NOMO-1 (cell line): ENCODE results near the gene SMO.
A peak's percentile ranks its signal among the peaks of the same experiment; 100 is the strongest.
"Not testable (repeated sequence)": the region's sequence is repeated elsewhere in the genome, so short reads cannot be mapped to it uniquely, and the experiment has no call there.

Experiments used
- DNase-seq, 2 experiments: peaks; one replicate each; lab custom pipeline; 2025; ENCODE audit not compliant: unreplicated experiment in 2 of 2; lab: John Stamatoyannopoulos, UW

SMO gene

DNA sequence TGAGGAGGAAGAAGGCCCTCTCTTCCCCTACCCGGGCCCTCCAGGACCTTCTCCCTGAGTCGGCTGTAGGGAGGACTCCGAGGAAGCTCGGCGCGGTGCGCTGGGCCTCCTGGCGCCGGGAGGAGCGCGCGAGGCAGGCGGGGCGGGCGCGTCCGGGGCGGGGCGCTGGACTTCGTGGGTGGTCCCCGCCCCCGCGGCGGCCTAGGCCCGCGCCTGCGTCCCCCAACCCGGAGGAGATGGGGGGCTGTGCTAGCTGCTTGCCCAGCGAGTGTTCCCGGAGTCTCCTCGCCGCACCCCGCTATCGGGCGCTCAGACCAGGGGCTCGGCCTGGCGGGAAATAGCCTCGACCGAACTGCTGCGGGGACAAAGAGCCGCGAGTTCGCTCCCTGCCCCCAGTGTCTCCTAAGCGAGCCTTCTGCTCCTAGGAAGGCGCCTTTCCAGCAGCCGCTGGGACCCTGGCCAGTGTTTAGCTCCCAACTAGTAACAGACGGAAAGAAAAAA, 19.2 kb upstream of the SMO start:
- DNase-seq: no peak

DNA sequence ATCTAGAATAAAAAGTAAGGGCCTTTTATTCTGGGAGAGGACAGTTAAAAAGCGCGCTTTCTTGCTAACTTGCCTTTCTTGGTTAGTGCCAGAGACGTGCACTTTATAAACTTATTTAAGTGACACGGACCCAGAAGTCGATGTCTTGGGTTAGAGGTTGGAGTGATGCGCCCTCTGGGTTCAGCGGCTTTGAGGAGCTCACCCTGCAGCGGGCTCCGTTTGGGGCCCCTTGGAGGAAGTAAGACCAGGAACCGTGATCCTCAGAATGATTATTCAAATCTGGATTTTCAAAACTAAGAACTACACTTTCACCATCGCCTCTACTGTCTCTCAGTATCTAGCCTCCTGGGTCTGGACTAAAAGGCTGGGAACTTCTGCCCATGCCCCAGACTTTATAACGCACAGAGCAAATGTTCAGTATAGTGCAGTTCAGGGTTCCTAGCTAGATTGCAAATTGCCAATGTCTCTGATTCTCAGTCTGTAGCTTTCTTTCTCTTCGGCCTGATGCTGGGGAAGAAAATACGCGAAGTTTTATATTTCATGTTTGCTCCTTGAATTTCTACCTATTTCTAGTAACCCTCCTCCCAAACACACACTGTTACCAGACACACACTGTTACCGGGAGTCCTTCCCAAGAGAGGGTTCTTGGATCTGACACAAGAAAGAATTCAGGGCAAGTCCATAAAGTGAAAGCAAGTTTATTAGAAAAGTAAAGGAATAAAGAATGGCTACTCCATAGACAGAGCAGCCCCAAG, 18.6 kb upstream of the SMO start:
- DNase-seq: peak; percentile 35 to 53

DNA sequence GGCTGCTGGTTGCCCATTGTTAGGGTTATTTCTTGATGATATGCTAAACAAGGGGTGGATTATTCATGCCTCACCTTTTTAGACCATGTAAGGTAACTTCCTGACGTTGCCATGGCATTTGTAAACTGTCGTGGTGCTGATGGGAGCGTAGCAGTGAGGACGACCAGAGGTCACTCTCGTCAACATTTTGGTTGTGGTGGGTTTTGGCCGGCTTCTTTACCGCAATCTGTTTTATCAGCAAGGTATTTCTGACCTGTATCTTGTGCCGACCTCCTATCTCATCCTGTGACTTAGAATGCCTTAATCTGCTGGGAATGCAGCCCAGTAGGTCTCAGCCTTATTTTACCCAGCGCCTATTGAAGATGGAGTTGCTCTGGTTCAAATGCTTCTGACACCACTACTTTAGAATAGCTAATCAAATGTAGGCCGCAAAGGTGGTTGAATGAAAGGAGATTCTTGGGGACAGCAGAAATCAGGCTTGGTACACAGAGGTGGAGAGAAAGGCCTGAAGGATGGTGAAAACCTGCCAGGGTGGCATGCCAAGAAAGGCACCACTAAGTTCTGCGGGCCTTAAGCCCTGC, 17.9 kb upstream of the SMO start:
- no peak for DNase-seq

DNA sequence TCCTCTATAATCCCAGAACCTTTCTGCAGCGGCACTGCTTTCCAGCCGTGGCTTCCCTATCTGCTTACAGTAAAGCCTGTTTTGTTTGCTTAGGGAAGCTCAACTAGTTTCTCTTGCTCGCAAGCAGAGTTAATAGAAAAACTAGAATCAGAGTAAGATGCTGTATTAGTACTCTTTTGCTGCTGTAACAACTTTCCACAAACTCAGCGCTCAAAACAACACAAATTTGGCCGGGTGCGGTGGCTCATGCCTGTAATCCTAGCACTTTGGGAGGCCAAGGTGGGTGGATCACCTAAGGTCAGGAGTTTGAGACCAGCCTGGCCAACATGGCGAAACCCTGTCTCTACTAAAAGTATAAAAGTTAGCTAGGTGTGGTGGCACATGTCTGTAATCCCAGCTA, 14.6 kb upstream of the SMO start:
- DNase-seq: not testable (repeated sequence)

DNA sequence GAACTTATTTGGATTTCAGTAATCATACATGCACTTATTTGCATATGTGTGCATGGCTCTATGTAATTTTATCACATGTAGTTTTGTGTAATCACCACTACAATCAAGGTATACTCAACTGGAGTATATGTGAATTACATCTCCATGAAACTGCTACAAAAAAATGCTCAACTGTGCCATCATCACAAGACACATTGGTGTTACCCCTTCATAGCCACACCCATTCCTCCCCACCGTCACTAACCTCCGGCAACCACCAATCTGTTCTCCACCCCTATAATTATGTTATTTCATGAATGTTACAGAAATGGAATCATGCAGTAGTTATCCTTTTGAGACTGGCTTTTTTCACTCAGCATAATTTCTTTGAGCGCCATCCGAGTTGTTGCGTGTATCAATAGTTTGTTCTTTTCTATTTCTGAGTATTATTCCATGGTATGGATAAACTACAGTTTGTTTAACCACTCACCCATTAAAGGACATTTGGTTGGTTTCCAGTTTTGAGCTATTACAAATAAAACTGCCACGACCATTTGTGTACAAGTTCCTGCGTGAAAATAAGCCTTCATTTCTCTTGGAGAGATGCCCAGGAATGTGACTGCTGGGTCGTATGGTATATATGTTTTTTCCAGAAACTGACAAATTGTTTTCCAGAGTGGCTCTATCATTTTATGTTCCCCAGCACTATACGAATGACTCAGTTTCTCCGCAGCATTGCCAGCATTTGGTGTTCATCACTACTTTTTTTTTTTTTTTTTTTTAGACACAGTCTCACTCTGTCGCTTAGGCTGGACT, 11.3 kb upstream of the SMO start:
- DNase-seq: no peak

DNA sequence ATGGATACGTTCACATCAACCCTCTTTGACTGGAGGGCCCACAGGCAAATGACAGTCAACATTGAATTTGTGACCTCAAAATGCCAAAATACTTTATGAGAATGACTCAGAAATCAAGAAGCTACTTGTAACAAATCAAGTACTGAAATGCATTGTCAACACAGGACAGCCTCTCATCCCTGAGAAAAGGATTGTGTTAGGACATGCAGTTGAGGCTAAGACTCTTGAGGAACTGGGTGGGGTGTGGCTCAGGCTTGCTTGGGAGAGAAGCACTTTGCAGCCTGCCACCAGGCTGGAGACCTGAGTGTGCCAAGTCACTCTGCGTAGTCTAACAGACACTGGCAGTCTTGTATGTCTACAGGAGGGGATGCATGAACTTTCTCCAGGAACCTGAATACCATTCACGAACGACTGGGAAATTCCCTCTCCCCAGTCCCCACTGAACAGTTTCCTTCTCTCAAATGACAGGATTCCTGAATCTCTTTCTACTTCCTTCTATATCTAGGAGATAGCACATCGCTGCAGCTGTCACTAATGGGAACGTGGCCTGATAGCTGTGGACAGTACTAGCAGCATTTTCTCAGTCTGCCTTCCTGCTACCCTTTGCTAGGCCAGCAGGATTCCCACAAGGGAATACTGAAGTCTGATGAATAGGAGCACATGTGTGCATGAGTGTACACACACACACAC, 3.3 kb upstream of the SMO start:
- DNase-seq: no peak

DNA sequence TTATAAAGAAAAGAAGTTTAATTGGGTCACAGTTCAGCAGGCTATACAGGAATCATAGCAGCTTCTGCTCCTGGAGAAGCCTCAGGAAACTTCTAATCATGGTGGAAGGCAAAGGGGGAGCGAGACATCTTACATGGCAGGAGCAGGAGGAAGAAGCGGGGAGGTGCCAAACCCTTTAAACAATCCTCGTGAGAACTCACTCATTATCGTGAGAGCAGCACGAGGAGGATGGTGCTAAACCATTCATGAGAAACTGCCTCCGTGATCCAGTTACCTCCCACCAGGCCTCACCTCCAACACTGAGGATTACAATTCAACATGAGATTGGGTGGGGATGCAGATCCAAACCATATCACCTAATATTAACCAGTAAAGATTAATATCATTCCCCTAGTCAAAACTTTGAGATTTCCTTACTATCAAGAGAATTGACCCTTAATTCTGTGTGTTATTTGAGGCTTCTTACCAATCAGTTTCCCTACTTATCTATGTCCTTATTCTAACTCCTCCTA, 1.6 kb upstream of the SMO start:
- no peak for DNase-seq

DNA sequence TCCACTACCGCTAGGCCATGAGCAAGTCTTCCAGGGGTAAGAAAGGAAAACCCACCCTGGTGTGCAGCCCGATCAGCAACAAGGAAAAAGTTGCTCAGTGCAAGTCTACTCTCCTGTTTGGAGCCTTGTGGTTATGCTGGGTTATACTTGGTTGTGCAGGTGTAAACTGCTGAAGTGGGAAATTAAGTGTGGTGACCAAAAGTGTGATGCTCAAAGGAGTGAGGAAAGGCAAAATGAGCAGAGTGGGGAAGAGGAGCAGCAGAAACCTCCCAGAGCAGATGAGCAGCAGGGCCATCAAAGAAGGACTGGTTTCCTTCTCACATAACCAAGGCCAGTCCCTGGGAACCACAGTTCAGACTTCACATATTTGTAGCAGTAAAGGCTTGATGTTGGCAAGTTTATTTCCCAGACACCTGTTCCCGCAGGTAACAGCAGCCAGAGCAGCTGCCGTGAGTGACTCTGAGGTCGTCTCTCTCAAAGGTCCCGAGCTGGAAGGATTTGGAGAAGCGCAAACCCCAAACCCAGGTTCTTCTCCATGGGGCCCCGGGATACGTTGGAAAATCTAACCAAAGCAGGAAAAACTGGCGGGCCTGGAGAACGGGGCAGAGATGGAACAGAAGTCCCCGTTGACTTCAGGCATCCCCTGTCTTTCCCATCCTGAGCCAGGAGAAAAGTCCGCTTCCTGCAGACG, 607 bp upstream of the SMO start:
- DNase-seq: no peak

DNA sequence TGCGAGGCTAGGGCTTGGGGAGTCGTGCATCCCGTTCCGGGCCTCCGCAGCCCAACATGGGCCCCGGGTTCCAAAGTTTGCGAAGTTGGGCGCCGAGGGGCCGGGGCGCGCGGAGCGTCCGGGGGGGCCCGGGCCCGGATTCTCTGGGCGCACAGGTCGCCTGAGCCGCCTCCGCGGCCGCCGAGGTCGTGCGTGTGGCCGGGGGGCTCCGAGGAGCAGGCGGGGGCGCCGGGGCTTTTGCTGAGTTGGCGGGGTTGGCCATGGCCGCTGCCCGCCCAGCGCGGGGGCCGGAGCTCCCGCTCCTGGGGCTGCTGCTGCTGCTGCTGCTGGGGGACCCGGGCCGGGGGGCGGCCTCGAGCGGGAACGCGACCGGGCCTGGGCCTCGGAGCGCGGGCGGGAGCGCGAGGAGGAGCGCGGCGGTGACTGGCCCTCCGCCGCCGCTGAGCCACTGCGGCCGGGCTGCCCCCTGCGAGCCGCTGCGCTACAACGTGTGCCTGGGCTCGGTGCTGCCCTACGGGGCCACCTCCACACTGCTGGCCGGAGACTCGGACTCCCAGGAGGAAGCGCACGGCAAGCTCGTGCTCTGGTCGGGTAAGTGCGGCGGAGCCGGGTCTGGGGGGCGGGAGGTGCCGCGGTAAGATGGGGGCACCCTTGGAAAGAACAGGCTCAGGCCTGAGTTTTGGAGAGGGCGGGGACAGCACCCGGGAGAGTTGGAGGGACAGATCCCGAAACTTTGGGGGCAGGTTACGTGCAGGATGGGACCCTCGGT, 643 bp downstream of the SMO start:
- no peak for DNase-seq

DNA sequence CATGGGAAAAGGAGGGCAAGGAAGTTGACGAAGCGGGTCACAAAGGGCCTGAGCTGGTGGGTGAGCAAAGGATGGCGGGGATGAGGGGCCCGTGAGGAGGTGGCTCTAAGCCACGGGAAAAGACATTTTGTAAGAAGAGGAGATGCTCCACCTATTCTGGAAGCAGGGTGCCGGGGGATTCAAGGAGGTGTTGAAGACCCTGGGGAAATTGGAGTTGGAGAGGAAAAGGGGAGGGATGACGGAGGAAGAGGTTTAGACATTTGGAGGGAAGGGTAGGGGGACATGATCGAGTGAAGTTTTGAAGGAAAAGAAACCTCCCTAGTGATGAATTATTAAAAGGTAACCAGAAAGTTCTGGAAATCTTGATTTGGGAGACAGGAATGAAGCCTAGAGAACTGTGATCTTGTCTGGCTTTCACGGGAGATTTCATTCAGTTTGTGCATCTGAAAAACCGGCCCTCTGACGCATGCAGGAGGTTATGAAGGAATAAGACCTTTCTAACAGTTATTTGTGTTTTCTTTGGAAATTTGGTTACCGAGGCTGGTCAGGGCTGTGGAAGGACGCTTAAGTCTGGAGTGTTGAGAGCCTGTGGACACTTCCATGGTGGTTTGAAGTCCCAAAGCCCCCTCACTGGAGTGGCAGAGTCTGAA, 1.4 kb downstream of the SMO start:
- DNase-seq: no peak

DNA sequence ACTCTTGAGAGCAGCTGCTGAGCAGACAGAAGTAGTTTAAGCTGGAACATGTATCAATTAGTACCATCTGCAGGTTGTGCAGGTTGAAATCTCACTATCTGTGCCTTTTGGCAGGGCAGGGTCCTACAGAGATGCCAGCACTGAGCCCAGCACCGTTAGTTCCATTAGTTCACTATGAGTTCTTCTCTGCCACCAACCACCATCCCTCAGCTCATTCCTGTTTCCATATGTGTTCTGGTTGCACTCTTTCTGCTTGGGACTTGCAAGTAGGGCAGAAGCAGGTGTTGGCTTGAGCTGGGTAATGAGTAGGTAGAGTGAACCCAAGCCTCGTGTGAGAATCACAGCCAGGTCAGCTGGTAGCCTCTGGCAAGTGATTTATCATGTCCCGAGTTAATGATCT, 2.8 kb downstream of the SMO start:
- DNase-seq: no peak

DNA sequence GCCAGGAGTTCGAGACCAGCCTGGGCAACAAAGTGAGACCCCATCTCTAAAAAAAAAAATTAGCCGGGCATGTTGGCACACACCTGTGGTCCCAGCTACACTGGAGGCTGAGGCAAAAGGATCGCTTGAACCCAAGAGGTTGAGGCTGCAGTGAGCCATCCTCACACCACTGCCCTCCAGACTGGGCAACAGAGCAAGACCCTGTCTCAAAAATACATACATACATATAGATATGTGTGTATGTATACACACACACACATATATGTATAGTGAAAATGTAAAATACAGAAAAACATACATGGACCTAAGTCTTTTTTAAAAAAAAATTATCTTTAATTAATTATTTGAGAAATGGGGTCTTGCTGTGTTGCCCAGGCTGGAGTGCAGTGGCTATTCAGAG, 5.5 kb downstream of the SMO start:
- DNase-seq: no peak

DNA sequence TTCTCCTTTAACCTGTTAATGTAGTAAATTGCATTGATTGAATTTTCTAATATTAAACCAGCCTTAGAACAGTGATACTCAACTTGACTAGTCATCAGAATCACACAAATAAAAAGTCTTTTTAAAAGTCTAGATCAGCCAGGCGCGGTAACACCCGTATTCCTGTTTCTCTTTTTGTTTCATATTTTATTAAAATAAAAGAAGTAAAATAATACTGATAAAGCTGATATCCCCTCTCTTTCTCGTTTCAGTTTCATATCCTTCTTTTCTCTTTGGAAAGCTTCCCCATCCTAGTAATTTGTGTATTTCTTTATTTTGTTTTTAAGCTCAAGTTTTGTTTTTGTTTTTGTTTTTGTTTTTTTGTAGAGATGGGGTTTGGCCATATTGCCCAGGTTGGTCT, 9.3 kb downstream of the SMO start:
- no peak for DNase-seq

DNA sequence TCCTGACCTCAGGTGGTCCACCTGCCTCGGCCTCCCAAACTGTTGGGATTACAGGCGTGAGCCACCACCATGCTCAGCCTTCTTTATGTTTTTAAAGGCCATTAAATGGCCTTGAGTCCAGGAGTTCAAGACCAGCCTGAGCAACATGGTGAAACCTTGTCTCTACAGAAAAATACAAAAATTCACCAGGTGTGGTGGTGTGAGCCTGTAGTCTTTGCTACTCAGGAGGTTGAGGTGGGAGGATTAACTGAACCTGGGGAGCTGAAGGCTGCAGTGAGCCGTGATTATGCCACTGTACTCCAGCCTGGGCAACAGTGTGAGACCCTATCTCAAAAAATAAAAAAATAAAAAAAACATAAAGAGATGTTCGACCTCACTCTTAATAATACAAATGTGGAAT, 11.0 kb downstream of the SMO start:
- no peak for DNase-seq

DNA sequence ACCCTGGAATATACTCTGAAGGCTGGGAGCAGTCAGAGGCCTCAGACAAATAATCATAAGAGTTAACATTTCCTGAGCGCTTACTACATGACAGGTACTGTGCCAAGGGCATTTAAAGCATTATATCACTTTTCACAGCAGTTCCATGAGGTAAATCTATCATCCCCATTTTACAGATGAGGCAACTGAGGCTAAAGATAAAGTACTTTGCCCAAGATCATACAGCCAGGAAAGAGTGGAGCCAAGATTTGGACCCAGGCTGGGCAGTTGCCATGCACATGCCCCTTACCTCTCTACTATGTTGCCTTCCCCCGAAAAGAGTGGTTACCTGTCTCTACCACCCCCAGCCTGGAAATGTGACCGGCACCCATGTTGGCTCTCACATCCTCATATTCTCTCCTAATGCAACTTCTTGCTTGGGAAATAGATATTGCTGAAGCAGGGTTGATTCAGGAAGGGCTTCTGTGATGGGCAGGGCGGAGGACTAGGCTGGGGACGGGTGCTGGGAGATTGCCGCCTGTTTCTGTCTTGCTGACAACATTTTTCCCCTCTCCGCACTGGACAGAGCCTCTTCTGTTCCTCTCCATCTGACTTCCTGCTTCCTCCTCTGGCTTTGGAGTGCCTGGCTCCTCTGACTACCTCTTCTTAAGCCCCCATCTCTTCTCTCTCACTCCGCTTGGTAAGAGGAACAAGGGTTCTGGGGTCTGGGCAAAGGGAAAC, 13.8 kb downstream of the SMO start:
- DNase-seq: no peak

DNA sequence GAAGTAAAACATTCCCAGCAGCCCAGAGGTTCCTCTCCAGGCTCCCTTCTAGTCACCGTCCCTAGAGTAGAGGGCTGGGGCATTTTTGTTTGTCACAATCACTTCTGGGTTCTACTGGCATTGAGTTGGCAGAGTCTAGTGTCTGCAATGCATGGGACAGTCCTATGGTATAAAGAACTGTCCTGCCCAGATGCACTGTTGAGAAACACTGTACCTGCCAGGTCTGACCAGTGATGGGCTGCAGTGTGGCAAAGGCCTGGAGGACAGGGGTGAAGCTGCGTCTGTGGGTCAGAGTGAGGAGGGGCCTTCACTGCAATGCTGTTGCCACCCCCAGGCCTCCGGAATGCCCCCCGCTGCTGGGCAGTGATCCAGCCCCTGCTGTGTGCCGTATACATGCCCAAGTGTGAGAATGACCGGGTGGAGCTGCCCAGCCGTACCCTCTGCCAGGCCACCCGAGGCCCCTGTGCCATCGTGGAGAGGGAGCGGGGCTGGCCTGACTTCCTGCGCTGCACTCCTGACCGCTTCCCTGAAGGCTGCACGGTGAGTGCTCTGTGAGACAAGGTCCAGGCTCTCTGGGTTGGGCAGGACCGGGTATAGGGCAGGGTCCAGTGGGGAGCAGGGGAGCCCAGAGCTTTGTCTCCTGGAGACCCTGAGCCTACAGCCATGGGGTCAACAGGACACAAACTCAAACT, 14.8 kb downstream of the SMO start:
- DNase-seq: no peak

DNA sequence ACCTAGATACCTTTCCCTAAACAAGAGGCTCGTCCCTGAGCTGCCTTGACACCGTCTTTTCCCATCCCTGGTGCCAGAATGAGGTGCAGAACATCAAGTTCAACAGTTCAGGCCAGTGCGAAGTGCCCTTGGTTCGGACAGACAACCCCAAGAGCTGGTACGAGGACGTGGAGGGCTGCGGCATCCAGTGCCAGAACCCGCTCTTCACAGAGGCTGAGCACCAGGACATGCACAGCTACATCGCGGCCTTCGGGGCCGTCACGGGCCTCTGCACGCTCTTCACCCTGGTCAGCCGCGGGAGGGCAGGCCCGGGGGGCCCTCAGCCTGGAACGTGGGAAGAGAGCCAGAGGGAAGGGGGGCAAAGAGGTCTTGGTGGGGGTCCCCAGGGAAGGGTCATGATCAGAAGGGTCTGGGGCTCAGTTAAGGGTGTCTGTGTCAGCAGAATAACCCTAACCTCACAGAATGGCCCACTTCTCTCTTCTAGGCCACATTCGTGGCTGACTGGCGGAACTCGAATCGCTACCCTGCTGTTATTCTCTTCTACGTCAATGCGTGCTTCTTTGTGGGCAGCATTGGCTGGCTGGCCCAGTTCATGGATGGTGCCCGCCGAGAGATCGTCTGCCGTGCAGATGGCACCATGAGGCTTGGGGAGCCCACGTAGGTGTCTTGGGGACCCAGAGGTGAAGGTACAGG, 16.8 kb downstream of the SMO start:
- no peak for DNase-seq
